Astrocyte of the spinal cord (primary cell): ENCODE data around the gene ATRN.

Experiments
- DNase-seq: peaks from one replicate; pipeline ENCODE4 v3.0.0; 2011; ENCODE audit warnings: low read depth, low spot score
- H3K4me3 ChIP-seq: 2 replicates; pipeline ENCODE4 v1.5.1; 2011; ENCODE audit warnings: low read depth, mild to moderate bottlenecking, low read length, moderate library complexity
- CTCF ChIP-seq: IDR thresholded peaks from 2 replicates; pipeline ENCODE4 v1.5.1; 2012; ENCODE audit warnings: low read depth, mild to moderate bottlenecking, low read length, inconsistent platforms
- in situ Hi-C: cut with HindIII; loops from 2 replicates; pipeline ENCODE4 v1.10.0; 2017; ENCODE audit warnings: low sequenced_read_pairs

The ATRN gene

GRCh38 chr20:3687655-3688054, 216.8 kb downstream of the ATRN start:
- no peak for TF ChIP-seq CTCF
- DNase-seq: peak; percentile 63
- no peak overlapping the region for H3K4me3 ChIP-seq
- in situ Hi-C loops: no loop called here

GRCh38 chr20:3689978-3690377, 219.2 kb downstream of the ATRN start:
- in situ Hi-C loops: no loop called here
- TF ChIP-seq CTCF: no peak

GRCh38 chr20:3690413-3690812, 219.6 kb downstream of the ATRN start:
- in situ Hi-C loops: no loop called here
- no peak for TF ChIP-seq CTCF
- DNase-seq: no peak
- no peak overlapping the region for H3K4me3 ChIP-seq

More at GRCh38 chr20:3689978-3690377, 219.2 kb downstream of the ATRN start:
- H3K4me3 ChIP-seq: no peak overlapping the region
- DNase-seq: no peak

GRCh38 chr20:3691306-3691705, 220.5 kb downstream of the ATRN start:
- in situ Hi-C loops: no loop called here
- no peak for TF ChIP-seq CTCF
- H3K4me3 ChIP-seq: no peak overlapping the region
- DNase-seq: no peak

GRCh38 chr20:3691897-3692296, 221.1 kb downstream of the ATRN start:
- no peak overlapping the region for H3K4me3 ChIP-seq
- TF ChIP-seq CTCF: no peak
- in situ Hi-C loops: no loop called here
- DNase-seq: no peak

GRCh38 chr20:3692706-3693294, 222.0 kb downstream of the ATRN start:
- TF ChIP-seq CTCF: no peak
- no peak for DNase-seq
- no peak overlapping the region for H3K4me3 ChIP-seq
- in situ Hi-C loops: no loop called here

- TF ChIP-seq CTCF: no peak
- in situ Hi-C loops: no loop called here
Measured at GRCh38 chr20:3693376-3693775, 222.6 kb downstream of the ATRN start.

More at GRCh38 chr20:3693376-3693775, 222.6 kb downstream of the ATRN start:
- DNase-seq: no peak
- no peak overlapping the region for H3K4me3 ChIP-seq
